ENCODE data around the gene ZIC2.

- TF ChIP-seq CTCF (IDR thresholded peaks at IDR 0.05), result no peak
- no peak for TF ChIP-seq POLR2AphosphoS5 (IDR thresholded peaks at IDR 0.05)
- TF ChIP-seq POLR2A (IDR thresholded peaks at IDR 0.05), result no peak
Observed at GRCh38 chr13:99994638-99995020, 13.0 kb downstream of the ZIC2 start.

All from prostate gland (tissue), 2 donors.